ENCODE data around the gene LRP4. TPM values are rescaled to one million over a fixed set of nuclear protein-coding genes. Genes with fewer than 3 reads are reported as not detected.
"Not testable (repeated sequence)": the region's sequence is repeated elsewhere in the genome, so short reads cannot be mapped to it uniquely, and the experiment has no call there.

Gene LRP4, protein sequence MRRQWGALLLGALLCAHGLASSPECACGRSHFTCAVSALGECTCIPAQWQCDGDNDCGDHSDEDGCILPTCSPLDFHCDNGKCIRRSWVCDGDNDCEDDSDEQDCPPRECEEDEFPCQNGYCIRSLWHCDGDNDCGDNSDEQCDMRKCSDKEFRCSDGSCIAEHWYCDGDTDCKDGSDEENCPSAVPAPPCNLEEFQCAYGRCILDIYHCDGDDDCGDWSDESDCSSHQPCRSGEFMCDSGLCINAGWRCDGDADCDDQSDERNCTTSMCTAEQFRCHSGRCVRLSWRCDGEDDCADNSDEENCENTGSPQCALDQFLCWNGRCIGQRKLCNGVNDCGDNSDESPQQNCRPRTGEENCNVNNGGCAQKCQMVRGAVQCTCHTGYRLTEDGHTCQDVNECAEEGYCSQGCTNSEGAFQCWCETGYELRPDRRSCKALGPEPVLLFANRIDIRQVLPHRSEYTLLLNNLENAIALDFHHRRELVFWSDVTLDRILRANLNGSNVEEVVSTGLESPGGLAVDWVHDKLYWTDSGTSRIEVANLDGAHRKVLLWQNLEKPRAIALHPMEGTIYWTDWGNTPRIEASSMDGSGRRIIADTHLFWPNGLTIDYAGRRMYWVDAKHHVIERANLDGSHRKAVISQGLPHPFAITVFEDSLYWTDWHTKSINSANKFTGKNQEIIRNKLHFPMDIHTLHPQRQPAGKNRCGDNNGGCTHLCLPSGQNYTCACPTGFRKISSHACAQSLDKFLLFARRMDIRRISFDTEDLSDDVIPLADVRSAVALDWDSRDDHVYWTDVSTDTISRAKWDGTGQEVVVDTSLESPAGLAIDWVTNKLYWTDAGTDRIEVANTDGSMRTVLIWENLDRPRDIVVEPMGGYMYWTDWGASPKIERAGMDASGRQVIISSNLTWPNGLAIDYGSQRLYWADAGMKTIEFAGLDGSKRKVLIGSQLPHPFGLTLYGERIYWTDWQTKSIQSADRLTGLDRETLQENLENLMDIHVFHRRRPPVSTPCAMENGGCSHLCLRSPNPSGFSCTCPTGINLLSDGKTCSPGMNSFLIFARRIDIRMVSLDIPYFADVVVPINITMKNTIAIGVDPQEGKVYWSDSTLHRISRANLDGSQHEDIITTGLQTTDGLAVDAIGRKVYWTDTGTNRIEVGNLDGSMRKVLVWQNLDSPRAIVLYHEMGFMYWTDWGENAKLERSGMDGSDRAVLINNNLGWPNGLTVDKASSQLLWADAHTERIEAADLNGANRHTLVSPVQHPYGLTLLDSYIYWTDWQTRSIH (N-terminal part only)
- 0.54 and 0.81 TPM in 2 replicates for total RNA-seq (2014; rRNA removed; shearing (Covaris generic))
- polyA plus RNA-seq (2014; cell fraction: nucleus; rRNA removed): 1.5 and 3.0 TPM in 2 replicates

DNA sequence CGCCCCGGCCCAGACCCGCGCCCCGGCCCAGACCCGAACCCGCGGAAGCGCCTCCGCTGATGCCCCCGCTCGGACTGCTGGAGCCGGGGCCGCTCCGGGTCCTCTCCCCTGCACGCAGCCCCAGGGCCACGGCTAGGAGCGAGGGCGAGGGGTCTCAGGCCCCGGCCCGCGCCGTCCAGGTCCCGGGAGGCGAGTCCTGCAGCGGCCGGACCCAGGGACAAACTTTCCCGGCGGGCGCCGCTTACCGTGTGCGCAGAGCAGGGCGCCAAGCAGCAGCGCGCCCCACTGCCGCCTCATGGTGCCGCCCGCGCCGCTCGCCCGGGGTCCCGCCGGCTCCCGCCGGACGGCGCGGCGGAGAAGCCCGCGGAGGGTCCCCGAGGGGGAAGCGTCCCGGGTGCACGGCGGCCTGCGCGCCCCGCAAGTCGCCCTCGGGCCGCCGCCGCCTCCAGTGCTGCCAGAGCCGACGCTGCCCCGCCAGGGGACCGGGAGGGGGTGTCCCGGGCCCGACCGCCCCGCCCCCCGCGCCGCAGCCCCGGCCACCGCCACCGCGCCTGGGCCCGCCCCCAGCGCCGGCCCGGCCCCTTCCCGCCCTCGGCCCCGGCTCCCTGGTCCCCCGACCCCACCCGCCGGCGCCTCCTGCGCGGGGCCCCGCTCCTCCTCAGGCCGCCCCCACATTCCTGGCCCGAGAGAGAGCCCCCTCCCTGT lies at the start of gene LRP4:
Gene LRP4 (minus strand): TSS at position 468 of the 705 bp plus-strand sequence. CDS start 171 bp downstream, at position 297.
- no peak for DNase-seq (ENCODE audit: extremely low read depth, low read depth)

DNA sequence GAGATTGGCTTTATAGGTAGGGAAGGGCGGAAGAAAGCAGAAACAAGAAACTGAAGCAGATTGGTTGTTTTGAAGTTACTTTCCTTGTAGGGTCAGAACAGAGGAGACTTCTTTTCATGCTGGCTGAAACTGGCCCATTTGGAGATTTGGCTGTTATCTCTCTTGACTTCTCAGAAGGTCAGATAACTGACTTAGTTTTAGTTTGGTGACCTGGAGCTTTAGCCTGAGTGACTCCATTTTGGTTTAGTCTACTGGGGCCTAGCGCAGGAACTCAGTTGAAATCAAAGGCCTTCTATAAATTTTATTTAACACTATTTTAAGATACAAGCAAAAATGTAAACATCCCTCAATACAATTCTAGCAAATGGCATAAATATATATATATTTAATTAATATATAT lies 49.6 kb upstream of the LRP4 start:
- no peak for DNase-seq (ENCODE audit: extremely low read depth, low read depth)

DNA sequence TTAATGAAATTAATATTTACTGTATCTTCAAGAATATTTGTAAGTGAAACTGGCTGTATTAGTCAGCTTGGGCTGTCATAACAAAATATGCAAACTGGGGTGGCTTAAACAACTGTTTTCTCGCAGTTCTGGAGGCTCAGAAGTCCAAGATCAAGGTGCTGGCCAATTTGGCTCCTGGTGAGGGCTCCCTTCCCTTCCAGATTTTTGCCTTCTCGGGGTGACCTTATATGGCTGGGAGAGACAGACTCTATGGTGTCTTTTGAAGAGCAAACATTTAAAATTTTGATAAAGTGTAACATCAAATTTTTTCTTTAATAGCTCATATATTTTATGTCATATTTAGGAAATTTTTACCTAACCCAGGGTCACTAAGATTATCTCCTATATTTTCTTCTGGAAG lies 48.4 kb upstream of the LRP4 start:
- DNase-seq (ENCODE audit: extremely low read depth, low read depth): no peak

DNA sequence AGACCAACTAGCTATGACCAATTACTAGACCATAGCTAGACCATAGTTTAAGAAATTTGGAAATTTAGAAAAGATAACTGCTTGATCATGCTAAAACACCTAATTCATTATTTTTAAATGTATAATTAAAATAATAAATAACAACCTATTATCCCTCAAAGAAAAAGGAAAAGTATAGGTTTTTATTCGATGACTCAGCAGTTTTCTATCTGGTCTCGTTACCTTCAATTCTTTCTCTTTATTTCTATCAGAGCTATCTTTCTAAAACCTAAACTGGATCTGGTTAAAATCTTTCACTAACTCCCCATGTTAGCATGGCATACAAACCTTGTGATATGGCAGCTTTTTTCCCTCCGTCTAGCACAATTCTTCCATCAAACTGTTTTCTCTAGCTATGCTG lies 45.5 kb upstream of the LRP4 start:
- no peak for DNase-seq (ENCODE audit: extremely low read depth, low read depth)

DNA sequence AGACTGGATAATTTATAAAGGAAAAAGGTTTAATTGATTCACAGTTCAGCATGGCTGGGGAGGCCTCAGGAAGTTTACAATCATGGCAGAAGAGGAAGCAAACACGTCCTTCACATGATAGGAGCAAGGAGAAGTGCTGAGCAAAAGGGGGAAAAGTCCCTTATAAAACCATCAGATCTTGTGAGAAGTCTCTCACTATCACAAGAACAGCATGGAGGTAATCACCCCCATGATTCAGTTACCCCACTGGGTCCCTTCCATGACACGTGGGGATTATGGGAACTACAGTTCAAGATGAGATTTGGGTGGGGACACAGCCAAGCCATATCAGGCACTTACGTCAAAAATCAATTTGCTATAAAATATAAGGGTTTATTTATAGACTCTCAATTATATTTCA lies 43.5 kb upstream of the LRP4 start:
- not testable (repeated sequence) for DNase-seq (ENCODE audit: extremely low read depth, low read depth)

DNA sequence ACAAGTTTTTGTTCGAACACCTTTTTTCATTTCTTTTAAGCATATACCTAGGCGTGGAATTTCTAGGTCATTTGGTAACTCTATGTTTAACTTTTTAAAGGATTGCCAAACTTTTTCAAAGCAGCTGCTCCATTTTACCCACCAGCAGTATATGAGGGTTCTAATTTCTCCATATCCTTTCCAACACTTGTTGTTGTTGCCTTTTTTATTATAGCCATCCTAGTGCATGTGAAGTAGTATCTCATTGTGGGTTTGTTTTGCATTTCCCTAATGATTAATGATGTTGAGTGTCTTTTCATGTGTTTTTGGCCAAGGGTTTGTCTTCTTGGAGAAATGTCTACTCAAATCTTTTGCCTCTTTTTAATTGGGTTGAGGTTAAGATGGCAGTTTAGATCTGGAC lies 42.7 kb upstream of the LRP4 start:
- DNase-seq (ENCODE audit: extremely low read depth, low read depth): no peak

DNA sequence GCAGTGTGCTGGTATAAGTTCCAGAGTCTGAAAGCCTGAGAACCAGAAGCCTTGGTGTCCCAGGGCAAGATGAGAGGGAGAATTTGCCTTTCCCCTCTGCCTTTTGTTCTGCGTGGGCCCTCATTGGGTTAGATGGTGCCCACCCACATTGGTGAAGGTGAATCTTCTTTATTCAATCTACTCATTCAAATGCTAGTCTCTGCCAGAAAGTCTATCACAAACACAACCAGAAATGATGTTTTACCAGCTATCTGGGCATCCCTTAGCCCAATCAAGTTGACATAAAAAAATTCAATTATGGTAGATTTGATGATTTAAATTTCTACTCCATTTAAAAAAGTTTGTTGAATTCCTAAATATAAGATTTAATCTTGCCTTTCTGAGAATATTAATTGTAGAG lies 40.4 kb upstream of the LRP4 start:
- DNase-seq (ENCODE audit: extremely low read depth, low read depth): no peak

DNA sequence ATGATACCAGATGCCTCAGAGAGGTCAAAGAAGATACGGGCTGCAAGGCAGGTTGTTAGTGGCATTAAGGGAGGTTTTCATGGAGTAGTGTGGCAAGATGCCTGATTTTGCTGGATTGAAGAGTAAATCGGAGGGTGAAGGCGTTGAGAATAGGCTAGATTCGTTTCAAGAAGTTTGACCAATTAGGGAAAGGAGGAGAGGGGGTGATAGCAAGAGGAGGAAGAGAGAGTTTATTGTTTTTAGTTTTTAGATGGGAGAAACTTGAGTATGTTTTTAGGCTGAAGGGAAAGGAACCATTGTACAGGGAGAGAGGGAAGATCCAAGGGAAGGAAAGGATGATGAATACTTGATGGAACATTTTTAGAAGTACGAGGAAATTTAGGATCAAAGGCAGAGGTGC lies 34.7 kb upstream of the LRP4 start:
- no peak for DNase-seq (ENCODE audit: extremely low read depth, low read depth)

DNA sequence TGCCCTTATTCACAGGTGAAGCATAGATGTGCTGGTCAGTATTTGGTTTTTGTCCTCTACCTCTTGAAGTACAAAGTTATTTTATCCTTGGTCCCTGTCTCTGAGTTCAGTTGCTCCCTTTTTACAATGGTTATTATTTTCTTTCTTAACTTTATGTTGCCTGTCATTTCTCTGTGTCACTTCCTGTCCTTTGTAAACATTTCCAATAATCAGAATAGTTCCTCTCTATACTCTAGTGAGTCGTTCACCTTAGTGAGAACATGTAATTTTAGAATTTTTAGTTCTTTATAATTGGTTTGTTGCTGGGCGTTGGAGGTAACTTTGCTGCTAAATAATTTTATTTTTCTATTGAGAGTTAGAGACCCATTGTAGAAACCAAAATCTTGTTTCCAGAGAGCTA lies 34.2 kb upstream of the LRP4 start:
- no peak for DNase-seq (ENCODE audit: extremely low read depth, low read depth)

DNA sequence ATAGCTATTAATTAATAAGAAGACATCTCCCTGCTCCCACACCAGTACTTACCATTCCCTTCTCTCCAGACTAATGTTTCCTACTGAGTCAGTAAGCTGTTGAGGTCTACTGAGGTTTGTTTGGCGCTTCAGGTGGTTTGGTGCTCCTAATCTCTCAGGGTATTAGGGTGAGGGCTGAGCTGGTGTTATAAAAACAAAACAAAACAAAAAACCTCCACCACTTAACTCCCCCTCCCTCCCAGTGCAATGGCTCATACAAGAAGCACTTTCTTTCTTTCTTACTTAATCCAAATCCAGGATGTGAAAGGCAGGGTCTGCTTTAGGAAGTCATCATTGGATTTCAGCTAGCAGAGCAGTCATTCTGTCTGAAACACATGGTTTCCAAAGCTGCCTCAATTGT lies 33.5 kb upstream of the LRP4 start:
- DNase-seq (ENCODE audit: extremely low read depth, low read depth): no peak

DNA sequence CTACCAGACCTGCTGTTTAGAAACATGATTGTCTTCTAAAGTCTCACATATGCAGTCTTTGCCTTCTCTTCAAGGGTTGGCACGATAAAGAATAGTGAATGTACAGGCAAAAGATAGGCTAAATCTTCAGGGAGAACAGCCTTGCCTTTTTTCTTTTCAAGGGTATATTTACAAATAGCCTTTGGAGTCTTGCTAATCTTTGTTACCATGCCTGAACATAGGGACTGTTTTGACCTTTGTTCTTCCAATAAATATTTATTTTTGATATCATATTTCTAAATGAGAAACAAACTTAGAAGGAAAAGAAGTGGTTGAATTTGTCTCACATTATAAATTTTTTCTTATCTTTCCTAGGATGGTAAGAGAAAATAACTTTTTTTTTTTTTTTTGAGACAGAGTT lies 30.9 kb upstream of the LRP4 start:
- no peak for DNase-seq (ENCODE audit: extremely low read depth, low read depth)

DNA sequence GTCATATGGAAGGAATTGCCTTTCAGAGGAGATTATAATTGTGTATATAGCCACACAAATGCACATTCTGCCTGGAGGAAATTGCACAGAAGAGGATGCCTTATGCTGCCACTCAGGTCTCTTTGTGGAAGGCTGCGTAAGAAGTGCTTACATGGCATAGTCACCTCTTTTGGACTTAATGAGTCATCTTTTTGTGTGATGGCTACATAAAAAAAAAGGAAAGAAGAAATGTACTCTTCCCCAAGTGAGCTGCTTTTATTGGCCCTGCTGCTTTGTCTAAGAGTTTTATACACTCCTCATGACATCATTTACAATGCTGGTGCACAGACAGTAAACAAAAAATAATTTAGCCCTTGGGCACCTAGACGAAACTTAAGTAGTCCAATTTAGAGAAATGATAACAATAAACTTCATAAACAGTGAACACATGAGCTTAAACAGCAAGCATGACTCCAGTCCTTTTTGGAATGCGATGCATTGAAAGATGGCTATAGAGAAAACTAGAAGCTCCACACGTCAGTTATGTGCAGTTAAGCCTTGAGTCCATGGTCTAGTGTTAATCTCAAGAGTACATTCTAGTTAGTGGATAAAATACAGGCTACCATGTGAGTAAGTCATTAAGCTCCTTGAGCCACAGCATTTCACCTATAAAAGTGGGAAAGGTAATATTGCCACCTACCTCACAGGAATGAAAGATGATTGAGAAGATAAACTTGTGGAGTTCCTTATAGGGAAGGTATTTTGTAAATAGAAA lies 30.2 kb upstream of the LRP4 start:
- DNase-seq (ENCODE audit: extremely low read depth, low read depth): no peak

DNA sequence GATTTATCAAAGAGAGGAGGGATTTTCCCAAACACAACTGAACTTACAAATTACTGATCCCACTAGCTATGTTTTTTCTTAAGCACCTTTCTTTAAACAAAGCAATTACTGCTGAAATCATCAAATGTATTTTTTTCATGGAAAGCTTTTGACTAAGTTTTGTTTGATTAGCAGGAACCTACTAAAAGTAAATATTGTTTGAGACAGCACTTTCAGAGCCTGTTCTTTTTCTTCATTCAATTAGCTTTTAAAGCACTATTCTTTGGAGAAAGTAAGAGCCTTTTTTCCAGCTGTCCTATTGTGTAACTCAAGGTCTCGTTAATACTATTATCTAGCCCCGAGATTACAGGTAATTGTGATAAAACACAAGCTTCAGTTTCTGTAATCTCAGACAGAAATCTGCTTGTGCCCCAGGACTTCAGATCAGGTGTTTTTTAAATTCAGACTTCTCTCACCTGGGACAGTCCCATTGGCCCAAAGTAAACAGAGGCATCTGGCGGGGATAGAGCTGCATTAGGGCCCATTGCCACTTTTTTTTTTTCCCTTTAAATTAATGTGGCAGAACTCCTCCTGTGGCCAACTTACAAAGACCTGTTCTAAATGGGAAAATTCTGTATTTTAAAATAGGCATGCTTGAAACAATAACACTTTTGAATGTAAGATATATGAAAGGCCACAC lies 29.2 kb upstream of the LRP4 start:
- no peak for DNase-seq (ENCODE audit: extremely low read depth, low read depth)

DNA sequence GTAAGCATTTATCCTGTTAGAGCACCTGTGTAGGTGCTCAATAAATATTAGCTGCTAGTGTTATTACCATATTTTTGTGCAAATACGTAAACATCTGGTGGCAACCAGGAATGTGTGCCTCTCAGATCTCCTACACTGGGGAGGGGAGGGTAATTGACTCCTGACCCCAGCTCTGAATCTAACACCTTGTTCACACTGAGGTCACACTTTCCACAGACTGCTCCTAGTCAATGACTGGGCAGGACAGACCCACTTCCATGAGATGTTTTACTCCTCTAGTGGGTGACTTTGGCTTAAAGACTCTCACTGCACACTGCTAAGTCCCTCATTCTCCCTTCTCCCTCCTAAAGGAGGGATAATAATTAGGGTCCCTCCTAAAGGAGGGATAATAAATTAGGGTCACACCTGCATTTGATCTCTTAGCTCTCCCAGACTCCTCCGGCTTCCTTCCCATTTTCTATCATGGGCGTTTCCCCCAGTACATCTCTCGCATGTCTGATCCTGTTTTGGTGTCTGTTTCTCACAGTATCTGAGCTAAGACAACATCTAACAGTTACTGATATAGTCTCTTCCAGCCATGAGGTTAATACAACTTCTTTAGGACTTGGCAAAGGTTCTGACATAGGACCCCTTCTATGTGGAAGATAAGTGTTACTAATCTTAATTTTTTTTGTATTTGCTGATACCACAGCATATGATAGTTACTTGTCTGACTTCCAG lies 26.2 kb upstream of the LRP4 start:
- DNase-seq (ENCODE audit: extremely low read depth, low read depth): no peak

DNA sequence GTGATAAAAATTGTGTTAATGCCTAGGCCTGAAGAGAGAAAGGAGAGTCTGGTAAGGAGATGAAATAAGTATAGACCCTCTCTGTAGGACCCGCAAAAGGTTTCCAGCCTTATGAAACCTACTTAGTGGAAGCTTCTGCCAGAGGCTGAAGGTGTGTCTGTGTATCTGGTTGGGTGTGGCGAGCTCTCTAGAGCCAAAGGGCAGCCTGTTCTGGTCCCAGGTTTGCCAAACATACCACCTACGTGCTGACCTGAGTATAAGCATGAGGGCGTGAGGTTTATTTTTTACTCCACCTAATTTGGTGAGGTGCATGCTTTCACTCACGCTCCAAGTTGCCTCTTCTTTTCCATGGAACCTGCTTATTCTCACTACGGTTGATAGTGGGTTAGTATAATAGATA lies 23.8 kb upstream of the LRP4 start:
- DNase-seq (ENCODE audit: extremely low read depth, low read depth): no peak

DNA sequence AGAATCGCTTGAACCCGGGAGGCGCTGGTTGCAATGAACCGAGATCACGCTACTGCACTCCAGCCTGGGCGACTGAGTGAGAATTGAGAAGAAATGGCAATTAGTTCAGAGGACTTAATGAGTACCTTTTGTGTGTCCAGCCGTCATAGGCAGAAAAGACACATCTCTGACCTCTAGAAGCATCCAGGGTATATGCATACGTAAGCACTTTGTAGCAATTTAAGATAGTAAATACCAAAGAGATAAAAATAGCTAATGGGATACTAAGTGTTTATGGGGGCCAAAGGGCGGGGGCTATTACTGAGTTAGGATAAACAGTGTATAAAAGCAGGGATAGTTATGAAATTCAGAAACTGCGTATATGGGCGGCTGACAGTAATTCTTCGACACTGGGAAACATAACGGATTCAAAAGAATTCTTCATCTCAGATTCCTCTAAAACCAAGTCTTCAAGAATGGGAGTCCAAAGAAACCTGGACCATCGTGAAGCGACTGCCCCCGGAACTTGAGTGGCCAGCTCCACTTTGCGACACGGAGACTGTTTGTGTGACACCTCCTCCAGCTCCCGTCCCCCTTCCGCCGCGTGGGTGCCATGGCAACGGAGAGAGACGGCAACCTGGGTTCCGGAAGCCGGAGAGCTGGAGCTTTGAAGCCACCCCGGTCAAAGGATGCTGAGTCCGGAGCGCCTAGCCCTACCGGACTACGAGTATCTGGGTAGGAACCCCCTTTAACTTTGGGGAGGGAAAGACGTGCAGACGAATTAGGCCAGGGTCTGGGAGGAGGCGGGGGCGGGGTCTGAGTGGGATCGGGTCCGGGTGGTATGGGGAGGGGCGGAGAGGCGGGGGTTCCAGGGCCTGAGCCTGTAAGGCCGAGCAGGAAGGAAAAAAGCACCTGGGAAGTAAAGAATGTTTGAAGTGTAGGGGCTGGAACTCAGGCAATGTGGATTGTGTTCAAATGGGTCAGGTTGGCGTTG lies 18.1 kb upstream of the LRP4 start, which contains the start of gene CSTPP1:
Gene CSTPP1 (plus strand): TSS at position 624 of the 973 bp plus-strand sequence. CDS start 45 bp downstream, at position 669.
- peak; percentile 88 for DNase-seq (ENCODE audit: extremely low read depth, low read depth)

DNA sequence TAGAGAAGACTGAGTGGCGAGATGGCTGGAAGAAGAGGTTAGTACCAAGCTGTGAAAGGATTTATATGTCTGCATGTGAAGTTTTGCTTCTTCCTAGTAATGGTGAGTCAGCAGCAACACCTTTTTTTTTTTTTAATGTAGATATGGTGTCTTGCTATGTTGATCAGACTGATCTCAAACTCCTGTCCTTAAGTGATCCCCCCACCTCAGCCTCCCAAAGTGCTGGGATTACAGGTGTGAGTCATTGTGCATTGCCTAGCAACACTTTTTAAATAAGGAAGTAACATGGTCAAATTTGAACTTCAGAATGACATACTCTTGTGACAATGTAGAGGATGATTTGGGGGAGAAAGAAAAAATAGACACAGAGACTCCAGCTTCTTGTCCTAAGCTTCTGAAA lies 11.7 kb upstream of the LRP4 start:
- no peak for DNase-seq (ENCODE audit: extremely low read depth, low read depth)

Measured in NCI-H460 (cell line).